Lower leg skin (tissue), 4 donors: ENCODE results near the gene UBAC2. TPM values are rescaled to one million over a fixed set of nuclear protein-coding genes. Genes with fewer than 3 reads are reported as not detected.
A peak's percentile ranks its signal among the peaks of the same experiment; 100 is the strongest.
"Not testable (repeated sequence)": the region's sequence is repeated elsewhere in the genome, so short reads cannot be mapped to it uniquely, and the experiment has no call there.

ENCODE experiments used
- DNase-seq, 2 donors: peaks; one replicate each; pipeline ENCODE4 v3.0.0-alpha.2; 2019; ENCODE audit warnings: low spot score in 2 of 2
- H3K4me3 ChIP-seq: fragments of 200-600 bp; sonication (generic); 2 replicates; pipeline ENCODE4 v1.5.1; 2017; ENCODE audit warnings: mild to moderate bottlenecking, low read depth; ENCODE audit not compliant: poor library complexity, severe bottlenecking
- POLR2A ChIP-seq, 2 donors: fragments of 450-650 bp; IDR thresholded peaks; one replicate each; pipeline ENCODE4 v1.6.1; 2016 to 2017; ENCODE audit warnings: antibody characterized with exemption in 2 of 2, mild to moderate bottlenecking in 1 of 2, moderate library complexity in 1 of 2
- WGBS, 2 donors: methylation state at CpG; one replicate each; pipeline ENCODE4 v1.1.5; 2018; 5-methylcytosine and 5-hydroxymethylcytosine counted together
- intact Hi-C: fragments of 100-400 bp; cut with DNase I; formaldehyde crosslinking; loops from one replicate; pipeline ENCODE4 v1.15.0; 2023; ENCODE audit warnings: low total_unique reads
- total RNA-seq, 4 donors: library from RNA; depleted of rRNA; stranded (reverse); fragments of >200 nt; gene quantifications; one replicate each; pipeline ENCODE4 v1.1.0, GENCODE V29; 2016
- TF ChIP-seq, protein P1 (sequence below), 3 donors: fragments of 450-650 bp; IDR thresholded peaks; one replicate each; pipeline ENCODE4 v1.5.1; 2016; ENCODE audit warnings: antibody characterized with exemption in 3 of 3, mild to moderate bottlenecking in 3 of 3, moderate library complexity in 2 of 3

The UBAC2 gene
- total RNA-seq, 4 donors from 2014 or later: 94.8 to 125 (median 106) TPM

DNA sequence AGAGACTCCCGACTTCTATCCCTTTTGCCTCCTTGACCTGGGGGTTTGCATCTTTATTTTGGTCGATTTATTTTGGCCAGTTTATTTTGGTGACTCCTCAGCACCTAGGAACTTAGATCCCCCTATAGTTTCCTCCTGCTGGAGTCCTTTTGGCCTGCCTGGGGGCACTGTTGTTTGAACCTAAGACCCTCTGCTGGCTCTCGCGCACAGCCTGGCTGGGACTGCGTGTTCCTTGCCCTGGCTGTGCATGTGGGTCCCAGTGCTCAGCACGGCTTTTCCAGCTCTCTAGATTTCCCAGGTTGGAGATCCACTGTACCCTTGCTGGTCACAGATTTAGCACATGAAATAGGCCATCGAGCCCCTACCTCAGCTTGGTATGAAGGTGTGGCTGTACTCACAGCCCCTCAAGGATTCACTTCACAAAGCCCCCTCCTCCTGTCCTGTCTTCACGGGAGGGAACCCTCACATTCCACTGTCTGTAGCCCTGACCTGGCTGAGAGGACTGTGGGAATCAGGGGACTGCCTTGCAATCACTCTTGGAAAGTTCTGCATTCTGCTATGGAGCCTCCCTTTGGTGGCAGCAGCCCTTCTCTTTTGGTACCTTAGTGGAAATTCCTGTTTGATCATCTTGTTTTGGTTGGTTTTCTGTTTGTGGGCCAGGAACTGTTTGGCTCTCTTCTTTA, 8.3 kb downstream of the UBAC2 start:
- intact Hi-C loops: no loop called here
- no peak overlapping the region for H3K4me3 ChIP-seq
- TF ChIP-seq, protein P1, sequence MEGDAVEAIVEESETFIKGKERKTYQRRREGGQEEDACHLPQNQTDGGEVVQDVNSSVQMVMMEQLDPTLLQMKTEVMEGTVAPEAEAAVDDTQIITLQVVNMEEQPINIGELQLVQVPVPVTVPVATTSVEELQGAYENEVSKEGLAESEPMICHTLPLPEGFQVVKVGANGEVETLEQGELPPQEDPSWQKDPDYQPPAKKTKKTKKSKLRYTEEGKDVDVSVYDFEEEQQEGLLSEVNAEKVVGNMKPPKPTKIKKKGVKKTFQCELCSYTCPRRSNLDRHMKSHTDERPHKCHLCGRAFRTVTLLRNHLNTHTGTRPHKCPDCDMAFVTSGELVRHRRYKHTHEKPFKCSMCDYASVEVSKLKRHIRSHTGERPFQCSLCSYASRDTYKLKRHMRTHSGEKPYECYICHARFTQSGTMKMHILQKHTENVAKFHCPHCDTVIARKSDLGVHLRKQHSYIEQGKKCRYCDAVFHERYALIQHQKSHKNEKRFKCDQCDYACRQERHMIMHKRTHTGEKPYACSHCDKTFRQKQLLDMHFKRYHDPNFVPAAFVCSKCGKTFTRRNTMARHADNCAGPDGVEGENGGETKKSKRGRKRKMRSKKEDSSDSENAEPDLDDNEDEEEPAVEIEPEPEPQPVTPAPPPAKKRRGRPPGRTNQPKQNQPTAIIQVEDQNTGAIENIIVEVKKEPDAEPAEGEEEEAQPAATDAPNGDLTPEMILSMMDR (IDR thresholded peaks at IDR 0.05): no peak
- TF ChIP-seq POLR2A (IDR thresholded peaks at IDR 0.05): no peak
- WGBS, 2 donors: 71 to 79% methylated on average over 8 of the region's 8 CpGs
- no peak for DNase-seq

DNA sequence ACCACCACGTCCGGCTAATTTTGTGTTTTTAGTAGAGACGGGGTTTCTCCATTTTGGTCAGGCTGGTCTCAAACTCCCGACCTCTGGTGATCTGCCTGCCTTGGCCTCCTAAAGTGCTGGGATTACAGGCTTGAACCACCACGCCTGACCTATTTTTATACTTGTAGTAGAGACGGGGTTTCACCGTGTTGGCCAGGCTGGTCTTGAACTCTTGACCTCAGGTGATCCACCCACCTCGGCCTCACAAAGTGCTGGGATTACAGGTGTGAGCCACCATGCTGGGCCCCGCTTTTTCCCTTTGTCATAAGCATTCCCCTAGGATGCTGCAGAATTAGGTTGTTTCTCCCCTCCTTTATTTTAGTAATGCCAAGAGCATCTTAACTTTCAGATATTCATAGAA, 10.0 kb downstream of the UBAC2 start:
- WGBS, 2 donors: 89 to 91% methylated on average over 9 of the region's 9 CpGs
- intact Hi-C loops, H3K4me3 ChIP-seq: not testable (repeated sequence)
- peak in 1 of 2 donors; percentile 52 for DNase-seq

DNA sequence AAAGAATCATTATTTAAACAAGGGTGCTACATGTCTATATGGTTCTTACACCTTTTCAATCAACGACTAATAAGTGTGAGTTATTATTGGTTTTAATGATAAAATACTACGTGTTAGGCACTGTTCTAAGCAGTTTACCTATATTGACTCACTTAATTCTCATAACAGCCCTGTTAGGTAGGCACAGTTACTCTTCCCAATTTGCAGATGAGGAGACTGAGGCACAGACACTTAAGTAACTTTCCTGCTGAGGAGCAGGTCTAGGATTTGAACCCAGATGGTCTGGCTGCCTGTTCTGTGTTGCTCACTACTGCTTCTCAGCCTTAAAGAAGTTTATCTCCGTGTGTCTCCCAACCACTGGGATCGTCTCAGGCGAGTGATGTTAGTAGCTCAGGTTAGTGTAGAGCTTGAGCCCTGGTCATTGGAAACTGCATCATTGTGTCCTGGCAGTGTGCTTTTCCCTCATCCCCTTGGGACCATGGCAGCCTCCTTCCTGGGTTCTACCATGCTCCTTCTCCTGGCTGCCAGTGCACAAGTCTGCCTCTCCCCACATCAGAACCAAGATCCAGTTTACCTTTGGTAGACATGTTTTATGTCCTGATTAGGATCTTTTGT, 10.9 kb downstream of the UBAC2 start:
- peak in 1 of 2 donors; percentile 70 for DNase-seq
- WGBS, 2 donors: 96% methylated on average over 5 of the region's 5 CpGs
- no peak overlapping the region for H3K4me3 ChIP-seq
- intact Hi-C loops: no loop called here
- TF ChIP-seq, protein P1 (IDR thresholded peaks at IDR 0.05): no peak
- TF ChIP-seq POLR2A (IDR thresholded peaks at IDR 0.05): no peak

- DNase-seq: no peak
- no peak overlapping the region for H3K4me3 ChIP-seq
- WGBS, 2 donors: 36 to 53% methylated on average over 7 of the region's 7 CpGs
- TF ChIP-seq, protein P1 (IDR thresholded peaks at IDR 0.05): no peak
- TF ChIP-seq POLR2A (IDR thresholded peaks at IDR 0.05): no peak
- intact Hi-C loops: no loop called here
Observed at GRCh38 chr13:99214232-99214631, 13.6 kb downstream of the UBAC2 start.

DNA sequence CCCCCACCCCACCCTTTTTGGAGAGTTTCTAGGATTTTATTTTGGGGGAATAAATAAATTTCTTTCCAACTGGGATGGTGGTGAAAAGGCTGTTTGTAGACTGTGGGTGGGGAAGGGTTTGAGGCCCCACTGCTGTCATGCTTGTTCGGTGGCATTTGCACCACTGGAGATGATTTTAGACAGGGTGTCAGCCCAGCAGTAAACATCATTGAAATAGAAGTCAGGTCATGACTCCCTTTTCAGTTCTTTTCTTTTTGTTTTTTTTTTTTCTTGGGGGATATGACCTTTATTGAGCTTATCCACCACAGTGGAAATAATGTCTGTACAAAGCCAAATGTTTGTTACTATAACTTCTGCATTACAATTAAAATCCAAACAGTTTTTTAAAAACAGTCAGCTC, 14.1 kb downstream of the UBAC2 start:
- TF ChIP-seq, protein P1 (IDR thresholded peaks at IDR 0.05): no peak
- no peak for TF ChIP-seq POLR2A (IDR thresholded peaks at IDR 0.05)
- 53 to 63% methylated on average over 1 of the region's 1 CpG for WGBS, 2 donors
- no peak for DNase-seq
- intact Hi-C loops: no loop called here
- H3K4me3 ChIP-seq: no peak overlapping the region

DNA sequence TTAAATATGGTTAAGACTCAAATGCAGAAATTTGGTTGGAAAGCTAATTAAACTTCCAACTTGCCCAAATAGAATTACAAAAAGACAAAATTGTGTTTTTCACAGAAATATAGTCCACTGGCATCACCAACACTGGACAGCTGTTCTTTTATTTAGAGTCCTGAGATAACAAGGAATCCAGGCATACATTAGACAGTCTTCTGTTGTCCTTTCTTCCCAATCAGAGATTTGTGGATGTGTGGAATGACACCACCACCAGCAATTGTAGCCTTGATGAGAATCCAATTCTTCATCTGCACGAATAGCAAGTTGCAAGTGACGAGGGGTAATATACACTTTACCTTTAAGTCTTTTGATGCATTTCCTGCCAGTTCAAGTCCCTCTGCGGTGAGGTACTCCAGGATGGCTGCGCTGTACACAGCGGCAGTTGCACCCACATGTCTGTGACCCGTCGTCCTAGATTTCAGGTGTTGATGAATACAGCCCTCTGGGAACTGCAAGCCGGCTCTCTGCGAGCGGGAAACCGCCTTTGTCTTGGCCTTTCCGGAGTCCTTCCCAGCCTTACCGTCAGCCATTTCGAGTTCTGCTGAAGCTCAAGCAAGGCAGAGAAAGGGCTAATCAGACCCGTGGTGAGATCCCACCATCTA, 14.7 kb downstream of the UBAC2 start:
- intact Hi-C loops: no loop called here
- 49 to 59% methylated on average over 15 of the region's 15 CpGs for WGBS, 2 donors
- H3K4me3 ChIP-seq: no peak overlapping the region
- TF ChIP-seq, protein P1 (IDR thresholded peaks at IDR 0.05): no peak
- no peak for TF ChIP-seq POLR2A (IDR thresholded peaks at IDR 0.05)
- DNase-seq: peak in 1 of 2 donors; percentile 86
